CD14-positive monocyte (primary cell): ENCODE data around the gene ARFGEF3. TPM values are rescaled to one million over a fixed set of nuclear protein-coding genes. Genes with fewer than 3 reads are reported as not detected.

Source experiments
- DNase-seq, 3 donors: peaks; one replicate each; pipeline ENCODE4 v3.0.0-alpha.2; 2011 to 2022
- H2AFZ ChIP-seq: 2 replicates; pipeline ENCODE4 v1.6.0; 2012; ENCODE audit warnings: mild to moderate bottlenecking, low read depth, low read length, inconsistent platforms; ENCODE audit not compliant: insufficient read depth, poor library complexity, severe bottlenecking
- H3K27ac ChIP-seq, 2 donors: 1 replicate in 1 of 2; 2 replicates in 1 of 2; pipeline ENCODE4 v1.5.1; 2012 to 2013; ENCODE audit warnings: low read length in 2 of 2, control low read depth in 1 of 2, inconsistent platforms in 1 of 2, low read depth in 1 of 2, mild to moderate bottlenecking in 1 of 2
- H3K27me3 ChIP-seq, 2 donors: one replicate each; pipeline versions ENCODE4 v1.6.0 to v1.6.1; 2011 to 2013; ENCODE audit warnings: low read length in 2 of 2; ENCODE audit not compliant: control insufficient read depth in 2 of 2, insufficient read depth in 2 of 2
- H3K36me3 ChIP-seq, 2 donors: replicated peaks in 1 of 2; 1 replicate in 1 of 2; 2 replicates in 1 of 2; pipeline versions ENCODE4 v1.5.1 to v1.6.1; 2012 to 2013; ENCODE audit warnings: low read length in 2 of 2, control low read depth in 1 of 2, inconsistent platforms in 1 of 2, mild to moderate bottlenecking in 1 of 2; ENCODE audit not compliant: insufficient read depth in 2 of 2, control insufficient read depth in 1 of 2
- H3K4me1 ChIP-seq, 2 donors: 1 replicate in 1 of 2; 2 replicates in 1 of 2; pipeline versions ENCODE4 v1.5.1 to v1.6.1; 2012 to 2013; ENCODE audit warnings: low read length in 2 of 2, control low read depth in 1 of 2, inconsistent platforms in 1 of 2, mild to moderate bottlenecking in 1 of 2, moderate library complexity in 1 of 2; ENCODE audit not compliant: insufficient read depth in 2 of 2, control insufficient read depth in 1 of 2
- H3K4me2 ChIP-seq: replicated peaks from 2 replicates; pipeline ENCODE3; 2012; ENCODE audit warnings: low read length, moderate library complexity, mild to moderate bottlenecking; ENCODE audit not compliant: poor library complexity, severe bottlenecking; ENCODE audit errors: extremely low read depth
- H3K4me3 ChIP-seq, 3 experiments: fragments of 200-600 bp in 1 of 3; sonication (generic) in 1 of 3; replicated peaks in 1 of 3; 1 replicate in 2 of 3; 2 replicates in 1 of 3; pipeline ENCODE4 v1.5.1; 2011 to 2013; ENCODE audit warnings: low read length in 3 of 3, mild to moderate bottlenecking in 3 of 3, control low read depth in 2 of 3, low read depth in 2 of 3, inconsistent platforms in 1 of 3, moderate library complexity in 1 of 3
- H3K79me2 ChIP-seq: 2 replicates; pipeline ENCODE4 v1.6.0; 2012; ENCODE audit warnings: mild to moderate bottlenecking, control low read depth, inconsistent platforms, low read length, moderate library complexity; ENCODE audit not compliant: insufficient read depth
- H3K9ac ChIP-seq: 2 replicates; pipeline ENCODE4 v1.6.0; 2017; ENCODE audit warnings: low read length, mild to moderate bottlenecking; ENCODE audit not compliant: insufficient read depth, poor library complexity, severe bottlenecking
- H3K9me3 ChIP-seq, 2 donors: replicated peaks in 1 of 2; 1 replicate in 1 of 2; 2 replicates in 1 of 2; pipeline versions ENCODE4 v1.5.1 to v1.6.1; 2012 to 2013; ENCODE audit warnings: low read length in 2 of 2, control low read depth in 1 of 2; ENCODE audit not compliant: control insufficient read depth in 1 of 2, insufficient read depth in 1 of 2
- H4K20me1 ChIP-seq: 2 replicates; pipeline ENCODE4 v1.6.0; 2012; ENCODE audit warnings: mild to moderate bottlenecking, low read length, control low read depth, moderate library complexity; ENCODE audit not compliant: insufficient read depth
- H3K27ac Mint-ChIP-seq, 7 donors: one replicate each; pipeline ENCODE4 v1.8.0; 2020; ENCODE audit warnings: mild to moderate bottlenecking in 7 of 7, mixed read lengths in 7 of 7, moderate library complexity in 6 of 7, inconsistent platforms in 2 of 7
- H3K27me3 Mint-ChIP-seq, 3 donors: one replicate each; pipeline ENCODE4 v1.8.0; 2021 to 2022; ENCODE audit warnings: low read depth in 3 of 3, mild to moderate bottlenecking in 3 of 3, mixed read lengths in 3 of 3, moderate library complexity in 3 of 3, inconsistent platforms in 1 of 3
- H3K36me3 Mint-ChIP-seq, 2 donors: one replicate each; pipeline ENCODE4 v1.8.0; 2020; ENCODE audit warnings: mixed read lengths in 2 of 2, inconsistent platforms in 1 of 2, mild to moderate bottlenecking in 1 of 2
- H3K4me1 Mint-ChIP-seq: one replicate; pipeline ENCODE4 v1.8.0; 2020; ENCODE audit warnings: mild to moderate bottlenecking, mixed read lengths
- H3K4me3 Mint-ChIP-seq, 2 donors: one replicate each; pipeline ENCODE4 v1.8.0; 2020; ENCODE audit warnings: mild to moderate bottlenecking in 2 of 2, mixed read lengths in 2 of 2, moderate library complexity in 1 of 2
- H3K9me3 Mint-ChIP-seq, 7 donors: one replicate each; pipeline ENCODE4 v1.8.0; 2020 to 2022; ENCODE audit warnings: mixed read lengths in 7 of 7, mild to moderate bottlenecking in 6 of 7, moderate library complexity in 6 of 7, inconsistent platforms in 2 of 7
- WGBS: methylation state at CpG from one replicate; pipeline ENCODE4 v1.1.5; 2013; ENCODE audit warnings: missing lambda C conversion rate; ENCODE audit not compliant: insufficient coverage; 5-methylcytosine and 5-hydroxymethylcytosine counted together
- intact Hi-C, 2 donors: fragments of 100-400 bp; cut with micrococcal nuclease; formaldehyde crosslinking; loops; one replicate each; pipeline versions ENCODE4 v1.15.0 to v1.15.1; 2023
- polyA plus RNA-seq, 3 donors: library from polyadenylated mRNA; depleted of rRNA in 1 of 3; unstranded in 2 of 3; stranded (reverse) in 1 of 3; fragments of 300-500 nt in 2 of 3; fragments of >200 nt in 1 of 3; fragmentation: Illumina TruSeq in 2 of 3; gene quantifications; 1 replicate in 2 of 3; 2 replicates in 1 of 3; pipeline ENCODE4 v1.2.3, GENCODE V29; 2012 to 2021
- TF ChIP-seq, protein P1 (sequence below): fragments of 200-600 bp; IDR thresholded peaks from one replicate; pipeline ENCODE4 v1.8.0; 2022; ENCODE audit warnings: antibody characterized with exemption, mild to moderate bottlenecking

ARFGEF3 gene
- polyA plus RNA-seq, 3 donors, result not detected

- Histone ChIP-seq H3K4me1 (peaks cover 3 to 15% of the 10 kb centered on the region in 2 donors), H4K20me1 (no peaks in the 10 kb centered on the region), H3K4me2 (no peak overlapping the region), H3K9me3 (no peaks in the 10 kb centered on the region), H3K79me2 (no peaks in the 10 kb centered on the region), H3K27ac (no peak overlapping the region), H2AFZ (no peak overlapping the region), H3K9ac (no peak overlapping the region), H3K4me3 (no peak overlapping the region), H3K36me3 (no peaks in the 10 kb centered on the region), H3K27me3 (no peaks in the 10 kb centered on the region)
- intact Hi-C loops, result no loop called here
- no peak for DNase-seq
- Mint-ChIP-seq H3K4me3 (no peak overlapping the region), H3K27me3 (peaks cover 0 to 3% (median 3%) of the 10 kb centered on the region in 3 donors), H3K27ac (no peak overlapping the region), H3K4me1 (peaks cover 16% of the 10 kb centered on the region), H3K36me3 (no peaks in the 10 kb centered on the region), H3K9me3 (peaks cover 0 to 7% (median 6%) of the 10 kb centered on the region in 7 donors)
- no CpG with 5 or more reads among the region's 3 CpGs for WGBS
- TF ChIP-seq, protein P1, sequence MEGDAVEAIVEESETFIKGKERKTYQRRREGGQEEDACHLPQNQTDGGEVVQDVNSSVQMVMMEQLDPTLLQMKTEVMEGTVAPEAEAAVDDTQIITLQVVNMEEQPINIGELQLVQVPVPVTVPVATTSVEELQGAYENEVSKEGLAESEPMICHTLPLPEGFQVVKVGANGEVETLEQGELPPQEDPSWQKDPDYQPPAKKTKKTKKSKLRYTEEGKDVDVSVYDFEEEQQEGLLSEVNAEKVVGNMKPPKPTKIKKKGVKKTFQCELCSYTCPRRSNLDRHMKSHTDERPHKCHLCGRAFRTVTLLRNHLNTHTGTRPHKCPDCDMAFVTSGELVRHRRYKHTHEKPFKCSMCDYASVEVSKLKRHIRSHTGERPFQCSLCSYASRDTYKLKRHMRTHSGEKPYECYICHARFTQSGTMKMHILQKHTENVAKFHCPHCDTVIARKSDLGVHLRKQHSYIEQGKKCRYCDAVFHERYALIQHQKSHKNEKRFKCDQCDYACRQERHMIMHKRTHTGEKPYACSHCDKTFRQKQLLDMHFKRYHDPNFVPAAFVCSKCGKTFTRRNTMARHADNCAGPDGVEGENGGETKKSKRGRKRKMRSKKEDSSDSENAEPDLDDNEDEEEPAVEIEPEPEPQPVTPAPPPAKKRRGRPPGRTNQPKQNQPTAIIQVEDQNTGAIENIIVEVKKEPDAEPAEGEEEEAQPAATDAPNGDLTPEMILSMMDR, result no peak
Observed at GRCh38 chr6:138371720-138372119, 210.0 kb downstream of the ARFGEF3 start.

GRCh38 chr6:138372711-138373463, 211.1 kb downstream of the ARFGEF3 start:
- H3K27ac ChIP-seq, result no peak overlapping the region
- no peaks in the 10 kb centered on the region for H3K79me2 ChIP-seq
- Mint-ChIP-seq H3K4me3 (no peak overlapping the region), H3K36me3 (no peaks in the 10 kb centered on the region), H3K9me3 (peaks cover 0 to 1% (median 0%) of the 10 kb centered on the region in 7 donors), H3K4me1 (peaks cover 16% of the 10 kb centered on the region), H3K27me3 (peaks cover 0 to 2% (median 0%) of the 10 kb centered on the region in 3 donors), H3K27ac (no peak overlapping the region)
- TF ChIP-seq, protein P1, result peak; percentile 16
- H3K9me3 ChIP-seq, result no peaks in the 10 kb centered on the region
- DNase-seq, result peak; percentile 1 to 55 (median 26)
- no peak overlapping the region for H3K9ac ChIP-seq
- H3K4me2 ChIP-seq, result no peak overlapping the region
- no peaks in the 10 kb centered on the region for H4K20me1 ChIP-seq
- H3K4me1 ChIP-seq, result peaks cover 3 to 15% of the 10 kb centered on the region in 2 donors
- H3K4me3 ChIP-seq, result no peak overlapping the region
- H3K27me3 ChIP-seq, result no peaks in the 10 kb centered on the region
- intact Hi-C loops, result no loop called here
- no peak overlapping the region for H2AFZ ChIP-seq
- H3K36me3 ChIP-seq, result no peaks in the 10 kb centered on the region
